ENCODE results near the gene SYCE1. TPM values are rescaled to one million over a fixed set of nuclear protein-coding genes. Genes with fewer than 3 reads are reported as not detected.

Gene SYCE1
- not detected in 2 replicates for total RNA-seq (2014; rRNA removed; shearing (Covaris generic))
- 0.38 and 0.53 TPM in 2 replicates for polyA plus RNA-seq (2016; fragmentation: Nextera tagmentation; extraction: Ambion mirVana)
- long read RNA-seq: 0 reads

- Mint-ChIP-seq H3K9me3 (peaks cover 30% of the 10 kb centered on the region), H3K4me1 (peaks cover 13% of the 10 kb centered on the region; the same call in 2 of the 3 replicates), H3K36me3 (ENCODE audit: low read depth) (no peaks in the 10 kb centered on the region; the same call in 2 of the 3 replicates), H3K27ac (no peak within 1 kb of the TSS), H3K27me3 (ENCODE audit: insufficient read depth, low read depth, poor library complexity) (peaks cover 16% of the 10 kb centered on the region), H3K4me3 (no peak within 1 kb of the TSS)
- H4K20me1 ChIP-seq (replicated peaks; ENCODE audit: insufficient read depth): no peaks in the 10 kb centered on the region
- H3K79me2 ChIP-seq (replicated peaks; ENCODE audit: insufficient read depth): no peaks in the 10 kb centered on the region
- H3K27me3 ChIP-seq (ENCODE audit: insufficient read depth): peaks cover 20% of the 10 kb centered on the region
- H2AFZ ChIP-seq: no peak within 1 kb of the TSS
- H3K4me1 ChIP-seq (ENCODE audit: insufficient read depth): no peaks in the 10 kb centered on the region
- no peak within 1 kb of the TSS for H3K27ac ChIP-seq (ENCODE audit: low read depth)
- H3K36me3 ChIP-seq (ENCODE audit: insufficient read depth): no peaks in the 10 kb centered on the region
- DNase-seq (ENCODE audit: low spot score) (peak; percentile 36), ATAC-seq (no peak)
- no peak within 1 kb of the TSS for H3K4me3 ChIP-seq
- H3K4me2 ChIP-seq: no peak within 1 kb of the TSS
- H3K9me2 ChIP-seq (ENCODE audit: insufficient read depth): no peaks in the 10 kb centered on the region
- TF ChIP-seq JUNB (IDR thresholded peaks at IDR 0.05; ENCODE audit: unreplicated experiment) (no peak), POLR2AphosphoS5 (IDR thresholded peaks at IDR 0.05; ENCODE audit: low read depth) (no peak), CREB1 (CRISPR knock-in tag; IDR thresholded peaks at IDR 0.05; ENCODE audit: low read depth) (no peak), EZH2phosphoT487 (IDR thresholded peaks at IDR 0.05; ENCODE audit: unreplicated experiment) (no peak), ZNF114 (CRISPR knock-in tag; IDR thresholded peaks at IDR 0.05) (no peak), ZNF331 (CRISPR knock-in tag; IDR thresholded peaks at IDR 0.05; ENCODE audit: low read depth) (no peak)
- TF ChIP-seq, protein P1, sequence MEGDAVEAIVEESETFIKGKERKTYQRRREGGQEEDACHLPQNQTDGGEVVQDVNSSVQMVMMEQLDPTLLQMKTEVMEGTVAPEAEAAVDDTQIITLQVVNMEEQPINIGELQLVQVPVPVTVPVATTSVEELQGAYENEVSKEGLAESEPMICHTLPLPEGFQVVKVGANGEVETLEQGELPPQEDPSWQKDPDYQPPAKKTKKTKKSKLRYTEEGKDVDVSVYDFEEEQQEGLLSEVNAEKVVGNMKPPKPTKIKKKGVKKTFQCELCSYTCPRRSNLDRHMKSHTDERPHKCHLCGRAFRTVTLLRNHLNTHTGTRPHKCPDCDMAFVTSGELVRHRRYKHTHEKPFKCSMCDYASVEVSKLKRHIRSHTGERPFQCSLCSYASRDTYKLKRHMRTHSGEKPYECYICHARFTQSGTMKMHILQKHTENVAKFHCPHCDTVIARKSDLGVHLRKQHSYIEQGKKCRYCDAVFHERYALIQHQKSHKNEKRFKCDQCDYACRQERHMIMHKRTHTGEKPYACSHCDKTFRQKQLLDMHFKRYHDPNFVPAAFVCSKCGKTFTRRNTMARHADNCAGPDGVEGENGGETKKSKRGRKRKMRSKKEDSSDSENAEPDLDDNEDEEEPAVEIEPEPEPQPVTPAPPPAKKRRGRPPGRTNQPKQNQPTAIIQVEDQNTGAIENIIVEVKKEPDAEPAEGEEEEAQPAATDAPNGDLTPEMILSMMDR (conservative IDR thresholded peaks at IDR 0.05; ENCODE audit: low read depth in 2 of 2): no peak
- no peaks in the 10 kb centered on the region for H3F3A ChIP-seq (replicated peaks; ENCODE audit: low read depth)
These were observed at the start of gene SYCE1 for GRCh38 chr10:133565441-133566294. Gene SYCE1 (minus strand): TSS chr10:133565583. CDS start chr10:133565529, 54 bp downstream.

GRCh38 chr10:133614830-133615580 lies 49.6 kb upstream of the SYCE1 start:
- Mint-ChIP-seq H3K9me3 (peaks cover 81% of the 10 kb centered on the region), H3K36me3 (ENCODE audit: low read depth) (no peaks in the 10 kb centered on the region), H3K27me3 (ENCODE audit: insufficient read depth, low read depth, poor library complexity) (peaks cover 13% of the 10 kb centered on the region), H3K27ac (no peak overlapping the region), H3K4me3 (no peak overlapping the region), H3K4me1 (no peaks in the 10 kb centered on the region)
- no peaks in the 10 kb centered on the region for H4K20me1 ChIP-seq (replicated peaks; ENCODE audit: insufficient read depth)
- no peak overlapping the region for H2AFZ ChIP-seq
- DNase-seq (ENCODE audit: low spot score) (no peak), ATAC-seq (no peak)
- no peak overlapping the region for H3K4me2 ChIP-seq
- no peaks in the 10 kb centered on the region for H3K79me2 ChIP-seq (replicated peaks; ENCODE audit: insufficient read depth)
- H3K4me3 ChIP-seq: no peak overlapping the region
- no peaks in the 10 kb centered on the region for H3K4me1 ChIP-seq (ENCODE audit: insufficient read depth)
- no peaks in the 10 kb centered on the region for H3F3A ChIP-seq (replicated peaks; ENCODE audit: low read depth)
- no peaks in the 10 kb centered on the region for H3K36me3 ChIP-seq (ENCODE audit: insufficient read depth)
- 0 out of 2 replicates have a peak, but pooled peaks cover 3% of the 10 kb centered on the region for H3K27me3 ChIP-seq (ENCODE audit: insufficient read depth)
- no peak overlapping the region for H3K27ac ChIP-seq (ENCODE audit: low read depth)
- no peaks in the 10 kb centered on the region for H3K9me2 ChIP-seq (ENCODE audit: insufficient read depth)
- no peak for TF ChIP-seq ZNF462 (CRISPR knock-in tag; IDR thresholded peaks at IDR 0.05)
- TF ChIP-seq CREB1 (CRISPR knock-in tag; IDR thresholded peaks at IDR 0.05; ENCODE audit: low read depth): no peak
- TF ChIP-seq ZNF331 (CRISPR knock-in tag; IDR thresholded peaks at IDR 0.05; ENCODE audit: low read depth): no peak
- no peak for TF ChIP-seq JUNB (IDR thresholded peaks at IDR 0.05; ENCODE audit: unreplicated experiment)

Data from GM23338 (cell line).